Adrenal gland (tissue), 5 donors: Measurements from ENCODE around the gene HPS4.

Source experiments
- POLR2A ChIP-seq, 2 donors: fragments of 450-650 bp; IDR thresholded peaks; one replicate each; pipeline ENCODE4 v1.6.1; 2017; ENCODE audit warnings: antibody characterized with exemption in 2 of 2, mild to moderate bottlenecking in 2 of 2, moderate library complexity in 1 of 2
- TF ChIP-seq, protein P1 (sequence below), 6 experiments: fragments of 450-650 bp in 4 of 6; fragments of 200-600 bp in 2 of 6; sonication (generic) in 1 of 6; IDR thresholded peaks; 1 replicate in 5 of 6; 2 replicates in 1 of 6; pipeline versions ENCODE4 v1.5.1 to v1.8.0; 2016 to 2021; ENCODE audit warnings: antibody characterized with exemption in 6 of 6, mild to moderate bottlenecking in 2 of 6, moderate library complexity in 1 of 6
- donor health status: DM: no; HTN: no; CAD: no.

- TF ChIP-seq, protein P1, sequence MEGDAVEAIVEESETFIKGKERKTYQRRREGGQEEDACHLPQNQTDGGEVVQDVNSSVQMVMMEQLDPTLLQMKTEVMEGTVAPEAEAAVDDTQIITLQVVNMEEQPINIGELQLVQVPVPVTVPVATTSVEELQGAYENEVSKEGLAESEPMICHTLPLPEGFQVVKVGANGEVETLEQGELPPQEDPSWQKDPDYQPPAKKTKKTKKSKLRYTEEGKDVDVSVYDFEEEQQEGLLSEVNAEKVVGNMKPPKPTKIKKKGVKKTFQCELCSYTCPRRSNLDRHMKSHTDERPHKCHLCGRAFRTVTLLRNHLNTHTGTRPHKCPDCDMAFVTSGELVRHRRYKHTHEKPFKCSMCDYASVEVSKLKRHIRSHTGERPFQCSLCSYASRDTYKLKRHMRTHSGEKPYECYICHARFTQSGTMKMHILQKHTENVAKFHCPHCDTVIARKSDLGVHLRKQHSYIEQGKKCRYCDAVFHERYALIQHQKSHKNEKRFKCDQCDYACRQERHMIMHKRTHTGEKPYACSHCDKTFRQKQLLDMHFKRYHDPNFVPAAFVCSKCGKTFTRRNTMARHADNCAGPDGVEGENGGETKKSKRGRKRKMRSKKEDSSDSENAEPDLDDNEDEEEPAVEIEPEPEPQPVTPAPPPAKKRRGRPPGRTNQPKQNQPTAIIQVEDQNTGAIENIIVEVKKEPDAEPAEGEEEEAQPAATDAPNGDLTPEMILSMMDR (IDR thresholded peaks at IDR 0.05), result no peak
- no peak for TF ChIP-seq POLR2A (IDR thresholded peaks at IDR 0.05)
These were observed 2.4 kb downstream of the HPS4 start for GRCh38 chr22:26481112-26481693.
